Activated T-helper 2 cell treated with anti-CD3 and anti-CD28 coated beads, Interferon-gamma antibody, Interleukin-2, Interleukin-4, amounts not matched to agents 10 μg/mL and 5 μg/mL and 100 μg/mL, durations not matched to agents 14 hours and 24 hours and 36 hours (primary cell): Measurements from ENCODE around the gene NRP1. TPM values are rescaled to one million over a fixed set of nuclear protein-coding genes. Genes with fewer than 3 reads are reported as not detected.

ENCODE experiments used
- DNase-seq: peaks from one replicate; pipeline ENCODE4 v3.0.0; 2021; ENCODE audit warnings: low spot score
- H3K27ac Mint-ChIP-seq: one replicate; pipeline ENCODE4 v1.8.0; 2021; ENCODE audit warnings: mixed read lengths
- H3K27me3 Mint-ChIP-seq: one replicate; pipeline ENCODE4 v1.8.0; 2021; ENCODE audit warnings: low read depth, mixed read lengths
- H3K36me3 Mint-ChIP-seq: one replicate; pipeline ENCODE4 v1.8.0; 2021; ENCODE audit warnings: low read depth, mixed read lengths
- H3K4me1 Mint-ChIP-seq: one replicate; pipeline ENCODE4 v1.8.0; 2021; ENCODE audit warnings: low read depth, mixed read lengths
- H3K4me3 Mint-ChIP-seq: one replicate; pipeline ENCODE4 v1.8.0; 2021; ENCODE audit warnings: low read depth, mild to moderate bottlenecking, moderate library complexity, mixed read lengths
- H3K9me3 Mint-ChIP-seq: one replicate; pipeline ENCODE4 v1.8.0; 2021; ENCODE audit warnings: mixed read lengths
- intact Hi-C: fragments of 100-400 bp; cut with micrococcal nuclease; formaldehyde crosslinking; loops from one replicate; pipeline ENCODE4 v1.15.1; 2023
- total RNA-seq: library from RNA; stranded (reverse); gene quantifications from 2 replicates; pipeline ENCODE4 v1.2.3, GENCODE V29; 2022

The NRP1 gene
- total RNA-seq, 1 donor from 2014 or later = 6.1 TPM

DNA sequence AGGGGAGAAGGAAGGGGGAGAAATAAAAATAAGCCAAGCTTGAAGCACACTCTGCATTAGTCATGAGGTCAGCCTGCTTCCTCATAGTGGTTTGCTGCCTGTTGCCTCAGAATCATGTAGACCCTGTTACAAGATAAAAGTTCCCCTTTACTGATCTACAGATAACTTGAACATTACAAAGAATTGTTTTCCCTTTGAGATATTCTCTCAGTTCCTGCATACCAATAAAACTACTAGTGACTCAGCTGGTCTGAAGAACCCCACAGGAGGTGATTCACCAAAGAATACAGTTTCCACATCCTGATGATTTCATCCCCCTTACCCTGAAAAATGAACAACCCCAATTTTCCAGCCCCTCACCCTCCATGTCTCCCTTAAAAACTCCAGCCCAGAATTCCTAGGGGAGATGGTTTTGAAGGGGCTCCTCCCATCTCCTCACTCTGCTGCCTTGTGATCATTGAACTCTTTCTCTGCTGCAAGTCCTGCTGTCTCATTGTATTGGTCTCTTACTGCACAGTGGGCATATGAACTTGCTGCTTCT, 31.5 kb upstream of the NRP1 start:
- Mint-ChIP-seq H3K27ac (peak overlapping the region; percentile 83), H3K4me3 (no peak overlapping the region)
- intact Hi-C loops = loop anchor here (1.0 to 5.0 kb wide), 6 partner anchors 11 to 916 kb away; no protein-coding TSS in a partner anchor

DNA sequence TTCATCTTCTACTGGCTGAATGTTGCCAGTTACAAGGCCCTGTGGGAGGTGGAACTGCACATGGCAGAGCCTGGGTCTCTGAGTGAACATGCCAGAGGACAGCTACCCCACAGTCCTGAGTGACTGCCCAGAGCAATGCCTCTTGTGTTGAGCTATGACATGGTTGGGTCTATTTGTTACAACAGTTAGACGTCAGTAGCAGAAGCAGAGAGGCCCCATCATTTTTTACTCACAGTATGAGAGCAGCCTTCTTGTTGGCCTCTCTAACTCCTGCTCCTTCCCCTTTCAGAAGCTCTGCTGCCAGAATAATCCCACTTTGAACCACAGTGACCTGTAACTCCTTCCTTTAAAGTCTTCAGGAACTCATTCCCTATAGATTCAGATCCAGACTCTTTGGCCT, 30.8 kb upstream of the NRP1 start:
- no peaks in the 10 kb centered on the region for H3K27me3 Mint-ChIP-seq
- H3K9me3 Mint-ChIP-seq = peaks cover 46% of the 10 kb centered on the region
- intact Hi-C loops = loop anchor here (2.0 to 5.0 kb wide), 4 partner anchors 112 to 917 kb away; no protein-coding TSS in a partner anchor
- H3K36me3 Mint-ChIP-seq = peaks cover 7% of the 10 kb centered on the region
- no peak for DNase-seq
- H3K4me3 Mint-ChIP-seq = no peak overlapping the region
- peaks cover 28% of the 10 kb centered on the region for H3K4me1 Mint-ChIP-seq
- peak overlapping the region; percentile 83 for H3K27ac Mint-ChIP-seq

More for the DNA sequence above, 31.5 kb upstream of the NRP1 start:
- H3K9me3 Mint-ChIP-seq = peaks cover 45% of the 10 kb centered on the region
- H3K36me3 Mint-ChIP-seq = peaks cover 7% of the 10 kb centered on the region
- H3K27me3 Mint-ChIP-seq = no peaks in the 10 kb centered on the region
- peaks cover 29% of the 10 kb centered on the region for H3K4me1 Mint-ChIP-seq
- DNase-seq = no peak

DNA sequence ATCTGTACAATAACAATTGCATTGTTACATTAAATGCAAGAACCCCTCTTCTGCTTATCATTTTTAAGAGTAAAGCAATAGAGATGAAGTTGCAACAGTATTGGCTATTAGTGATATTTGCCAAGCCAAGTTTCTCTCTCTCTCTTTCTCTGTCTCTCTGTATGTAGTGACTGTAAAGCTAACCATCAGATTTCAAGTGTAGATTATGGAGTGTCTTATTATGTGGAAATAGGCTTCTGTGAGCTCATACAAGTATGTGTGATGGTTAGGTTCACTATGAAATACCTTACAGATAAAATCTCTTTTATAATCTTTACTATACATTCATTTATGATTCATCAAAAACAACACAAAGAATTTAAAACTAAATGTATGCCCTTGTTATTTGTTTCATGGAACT, 28.6 kb upstream of the NRP1 start:
- intact Hi-C loops = loop anchor here (1.0 to 2.0 kb wide), 2 partner anchors 14 to 28 kb away; no protein-coding TSS in a partner anchor
- H3K4me1 Mint-ChIP-seq = peaks cover 28% of the 10 kb centered on the region
- H3K27me3 Mint-ChIP-seq = no peaks in the 10 kb centered on the region
- H3K27ac Mint-ChIP-seq = peak overlapping the region; percentile 64
- peaks cover 41% of the 10 kb centered on the region for H3K9me3 Mint-ChIP-seq
- H3K4me3 Mint-ChIP-seq = no peak overlapping the region
- no peak for DNase-seq
- peaks cover 7% of the 10 kb centered on the region for H3K36me3 Mint-ChIP-seq

DNA sequence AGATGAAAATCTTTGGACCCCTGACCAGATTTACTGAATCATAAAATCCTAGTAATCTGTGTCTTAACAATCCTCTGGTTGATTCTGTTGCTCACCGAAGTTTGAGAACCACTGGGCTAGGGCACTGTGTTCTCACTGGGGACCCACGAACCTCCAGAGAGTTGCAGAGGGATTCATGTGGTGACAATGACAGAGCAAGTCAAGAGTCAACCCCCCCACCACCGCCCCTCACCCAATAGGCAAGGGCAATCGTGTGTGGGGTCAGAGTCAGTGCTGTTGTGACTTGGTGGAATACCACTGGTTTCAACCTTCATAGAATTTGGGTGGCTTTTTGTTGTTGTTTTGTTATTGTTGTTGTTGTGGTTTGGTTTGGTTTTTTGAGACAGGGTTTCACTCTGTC, 23.5 kb upstream of the NRP1 start:
- no peak for DNase-seq
- Mint-ChIP-seq H3K9me3 (peaks cover 21% of the 10 kb centered on the region), H3K27ac (no peak overlapping the region)

DNA sequence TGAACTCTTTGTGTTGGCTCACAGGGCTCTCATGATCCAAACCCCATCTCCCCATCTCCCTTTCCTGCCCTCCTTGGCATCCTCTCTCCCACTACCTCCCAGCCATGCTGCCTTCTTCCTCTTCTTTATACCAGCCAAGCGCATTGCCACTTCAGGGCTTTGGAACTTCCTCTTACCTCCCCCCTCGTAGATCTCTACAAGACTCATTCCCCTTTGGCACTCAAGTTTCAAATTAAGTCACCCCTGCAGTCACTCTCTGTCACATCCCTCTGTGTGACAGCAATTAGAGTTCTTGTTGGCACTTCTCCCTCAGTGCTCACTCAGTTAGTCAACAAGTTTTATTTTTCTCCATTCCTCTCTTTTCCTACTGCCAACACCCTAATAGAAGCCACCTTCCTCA, 20.8 kb upstream of the NRP1 start:
- Mint-ChIP-seq H3K27me3 (peaks cover 8% of the 10 kb centered on the region), H3K36me3 (no peaks in the 10 kb centered on the region), H3K27ac (no peak overlapping the region)

More for the DNA sequence above, 23.5 kb upstream of the NRP1 start:
- no peaks in the 10 kb centered on the region for H3K36me3 Mint-ChIP-seq
- no peaks in the 10 kb centered on the region for H3K27me3 Mint-ChIP-seq
- peaks cover 5% of the 10 kb centered on the region for H3K4me1 Mint-ChIP-seq
- intact Hi-C loops = no loop called here
- H3K4me3 Mint-ChIP-seq = no peak overlapping the region

DNA sequence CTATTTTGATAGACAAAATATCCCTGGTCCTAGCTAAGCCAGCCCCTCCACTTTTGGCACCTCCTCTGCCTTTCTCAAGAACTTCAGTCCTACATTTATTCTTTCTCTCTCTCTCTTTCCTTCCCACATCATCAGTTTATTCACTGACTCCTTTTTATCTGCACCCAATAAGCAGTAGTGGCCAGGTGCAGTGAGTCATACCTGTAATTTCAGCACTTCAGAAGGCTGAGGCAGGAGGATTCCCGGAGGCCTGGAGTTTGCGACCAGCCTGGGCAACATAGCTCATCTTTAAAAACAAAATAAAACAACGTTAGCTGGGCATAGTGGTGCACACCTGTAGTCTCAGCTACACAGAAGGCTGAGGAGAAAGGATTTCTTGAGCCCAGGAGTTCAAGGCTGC, 19.4 kb upstream of the NRP1 start:
- Mint-ChIP-seq H3K4me3 (no peak overlapping the region), H3K27me3 (peaks cover 9% of the 10 kb centered on the region), H3K27ac (no peak overlapping the region), H3K4me1 (peaks cover 3% of the 10 kb centered on the region), H3K9me3 (no peaks in the 10 kb centered on the region), H3K36me3 (no peaks in the 10 kb centered on the region)
- intact Hi-C loops = no loop called here
- no peak for DNase-seq

More for the DNA sequence above, 20.8 kb upstream of the NRP1 start:
- DNase-seq = no peak
- Mint-ChIP-seq H3K9me3 (peaks cover 11% of the 10 kb centered on the region), H3K4me1 (peaks cover 3% of the 10 kb centered on the region), H3K4me3 (no peak overlapping the region)
- intact Hi-C loops = no loop called here

DNA sequence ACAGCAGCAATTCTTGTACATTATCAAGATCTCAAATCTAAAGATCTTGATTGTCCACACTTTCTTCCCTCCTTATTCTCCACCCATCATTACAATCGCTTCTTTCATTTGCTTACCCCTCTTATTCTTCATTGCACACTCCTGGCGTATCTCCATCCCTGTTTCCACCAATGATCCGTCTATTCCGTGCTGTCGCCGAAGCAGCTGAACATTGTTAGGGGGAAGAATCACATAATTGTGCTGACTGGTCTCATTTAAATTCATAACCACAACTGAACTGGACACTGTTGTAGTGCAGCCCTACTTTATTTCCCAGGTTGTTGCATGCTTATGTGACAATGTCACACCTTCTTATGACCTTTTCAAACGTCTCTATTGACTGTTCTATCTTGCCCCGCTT, 18.9 kb upstream of the NRP1 start:
- no peaks in the 10 kb centered on the region for H3K9me3 Mint-ChIP-seq
- no peak overlapping the region for H3K27ac Mint-ChIP-seq
- peaks cover 3% of the 10 kb centered on the region for H3K4me1 Mint-ChIP-seq
- H3K4me3 Mint-ChIP-seq = no peak overlapping the region
- peaks cover 12% of the 10 kb centered on the region for H3K27me3 Mint-ChIP-seq
- intact Hi-C loops = no loop called here
- no peak for DNase-seq
- H3K36me3 Mint-ChIP-seq = no peaks in the 10 kb centered on the region

DNA sequence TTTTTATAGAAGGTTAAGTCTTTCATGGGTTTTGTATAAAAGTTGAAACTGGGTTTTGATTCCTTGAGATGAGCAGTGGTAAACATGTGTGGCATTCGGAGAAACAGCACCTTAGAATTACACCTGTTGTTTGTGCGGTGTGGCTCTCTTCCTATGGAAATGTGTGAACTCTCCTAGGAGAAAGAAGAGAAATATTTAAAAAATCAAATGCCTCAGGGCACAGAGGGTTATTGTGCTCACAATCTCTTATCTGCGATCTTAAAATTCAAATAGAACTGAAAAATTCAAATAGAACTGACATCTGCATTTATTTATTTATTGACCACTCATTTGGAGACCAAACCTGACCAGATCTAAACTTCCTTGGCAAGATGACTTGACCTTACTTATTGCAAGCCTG, 18.1 kb upstream of the NRP1 start:
- intact Hi-C loops = no loop called here
- H3K36me3 Mint-ChIP-seq = no peaks in the 10 kb centered on the region
- DNase-seq = no peak
- H3K9me3 Mint-ChIP-seq = no peaks in the 10 kb centered on the region
- peaks cover 12% of the 10 kb centered on the region for H3K27me3 Mint-ChIP-seq
- H3K4me3 Mint-ChIP-seq = no peak overlapping the region
- no peak overlapping the region for H3K27ac Mint-ChIP-seq
- H3K4me1 Mint-ChIP-seq = peaks cover 3% of the 10 kb centered on the region

DNA sequence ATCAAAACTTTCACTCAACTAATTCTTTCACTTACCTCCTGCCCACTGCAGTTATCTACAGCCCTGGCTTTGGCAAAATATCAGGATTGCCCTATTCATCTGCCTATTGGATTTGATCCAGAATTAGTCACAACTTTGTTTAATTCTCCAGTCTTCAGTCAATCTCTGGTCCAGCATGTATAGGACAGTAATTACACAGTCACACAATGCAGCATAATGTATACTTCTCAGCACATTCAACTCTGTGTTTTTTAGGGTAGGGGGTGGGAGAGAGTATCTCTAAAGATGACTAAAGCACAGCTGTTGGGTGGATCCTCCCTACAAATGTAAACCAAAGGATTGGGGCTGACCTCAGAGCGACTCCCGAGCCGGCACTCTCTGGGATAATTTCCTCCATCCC, 17.7 kb upstream of the NRP1 start:
- H3K4me3 Mint-ChIP-seq = no peak overlapping the region

DNA sequence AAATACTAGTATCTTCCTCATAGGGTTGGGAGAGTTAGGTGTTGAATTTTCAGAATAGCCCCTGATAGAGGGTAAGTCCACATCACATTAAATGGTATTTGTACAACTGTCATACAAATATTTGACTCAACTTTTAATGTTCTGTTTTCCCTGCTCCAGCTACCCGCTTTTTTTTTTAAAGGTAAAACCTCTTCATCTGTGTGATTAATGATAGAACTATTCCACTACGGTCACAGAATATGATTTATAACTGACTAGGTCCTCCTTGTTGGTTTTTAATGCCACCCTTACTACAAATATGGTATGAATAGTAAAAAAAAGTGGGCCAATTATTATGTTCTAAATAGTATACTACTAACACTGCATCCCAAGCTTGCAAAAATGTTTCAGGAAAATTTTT, 15.6 kb upstream of the NRP1 start:
- H3K27me3 Mint-ChIP-seq = peaks cover 21% of the 10 kb centered on the region

More for the DNA sequence above, 17.7 kb upstream of the NRP1 start:
- intact Hi-C loops = no loop called here
- DNase-seq = no peak
- no peaks in the 10 kb centered on the region for H3K36me3 Mint-ChIP-seq
- no peak overlapping the region for H3K27ac Mint-ChIP-seq
- peaks cover 3% of the 10 kb centered on the region for H3K4me1 Mint-ChIP-seq
- no peaks in the 10 kb centered on the region for H3K9me3 Mint-ChIP-seq
- peaks cover 12% of the 10 kb centered on the region for H3K27me3 Mint-ChIP-seq

DNA sequence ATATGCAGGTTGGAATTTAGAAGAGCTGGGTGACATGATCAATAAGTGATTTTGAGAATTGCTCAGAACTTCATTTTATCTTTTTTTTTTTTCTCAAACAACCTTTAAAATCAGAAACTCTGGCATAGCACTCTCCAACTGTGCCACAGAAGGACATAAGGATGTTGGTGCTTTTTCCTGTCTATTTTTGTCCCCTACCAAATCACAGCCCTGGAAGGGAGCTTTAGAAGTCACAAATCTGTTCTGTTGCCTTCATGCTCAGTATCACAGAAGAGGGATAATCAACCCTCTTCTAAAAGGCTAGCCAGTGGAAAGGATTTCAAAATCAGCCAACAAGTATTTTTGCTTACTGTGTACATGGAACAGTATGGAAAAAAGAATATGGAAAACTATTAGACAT, 14.8 kb upstream of the NRP1 start:
- Mint-ChIP-seq H3K4me1 (no peaks in the 10 kb centered on the region), H3K36me3 (no peaks in the 10 kb centered on the region), H3K4me3 (no peak overlapping the region), H3K27ac (no peak overlapping the region), H3K9me3 (peaks cover 6% of the 10 kb centered on the region), H3K27me3 (peaks cover 27% of the 10 kb centered on the region)
- intact Hi-C loops = no loop called here
- DNase-seq = no peak

More for the DNA sequence above, 15.6 kb upstream of the NRP1 start:
- no peaks in the 10 kb centered on the region for H3K9me3 Mint-ChIP-seq
- H3K4me3 Mint-ChIP-seq = no peak overlapping the region
- H3K4me1 Mint-ChIP-seq = no peaks in the 10 kb centered on the region
- H3K27ac Mint-ChIP-seq = no peak overlapping the region
- no peak for DNase-seq
- H3K36me3 Mint-ChIP-seq = no peaks in the 10 kb centered on the region
- intact Hi-C loops = no loop called here

DNA sequence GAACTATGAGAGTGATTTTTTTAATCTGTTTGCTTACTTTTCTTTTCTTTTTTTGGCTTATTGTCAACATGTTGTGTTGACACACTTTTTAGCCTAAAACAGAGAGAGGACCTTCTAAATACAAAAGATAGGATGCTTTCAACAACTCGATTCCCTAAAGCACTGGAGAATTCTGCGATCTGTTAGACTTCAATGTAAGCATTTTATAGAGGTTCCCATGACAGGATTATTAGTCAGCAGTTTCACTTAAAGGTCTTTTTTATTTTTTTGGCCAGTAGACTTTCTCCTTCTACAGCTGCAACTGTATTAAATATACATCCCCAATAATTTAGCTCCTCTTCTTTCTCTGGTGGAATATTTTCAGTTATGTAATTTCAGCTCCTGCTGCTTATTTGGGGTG, 12.7 kb upstream of the NRP1 start:
- Mint-ChIP-seq H3K4me3 (no peak overlapping the region), H3K4me1 (no peaks in the 10 kb centered on the region), H3K36me3 (no peaks in the 10 kb centered on the region), H3K27ac (no peak overlapping the region), H3K27me3 (peaks cover 35% of the 10 kb centered on the region), H3K9me3 (peaks cover 6% of the 10 kb centered on the region)
- intact Hi-C loops = no loop called here
- no peak for DNase-seq

DNA sequence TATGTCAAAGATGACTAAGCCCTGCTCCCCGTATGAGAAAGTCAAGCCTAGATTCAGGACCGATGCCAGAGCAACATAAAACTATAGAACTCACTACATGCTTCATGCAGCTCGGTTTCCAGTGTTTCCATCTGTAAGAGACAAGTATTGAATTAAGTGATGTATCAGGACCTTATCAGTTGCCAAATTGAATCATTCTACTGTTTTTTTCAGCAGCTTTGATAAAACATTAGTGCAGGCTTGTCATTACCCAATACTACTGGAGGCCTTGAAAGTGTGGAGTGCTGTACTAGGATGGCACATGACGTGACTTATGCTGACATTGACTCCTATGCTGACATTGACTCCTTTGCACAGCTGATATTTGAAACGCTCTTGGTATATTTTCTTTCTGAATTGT, 10.8 kb upstream of the NRP1 start:
- Mint-ChIP-seq H3K27me3 (peaks cover 27% of the 10 kb centered on the region), H3K4me3 (no peak overlapping the region), H3K27ac (no peak overlapping the region), H3K36me3 (no peaks in the 10 kb centered on the region), H3K4me1 (peaks cover 1% of the 10 kb centered on the region), H3K9me3 (peaks cover 6% of the 10 kb centered on the region)
- DNase-seq = no peak
- intact Hi-C loops = no loop called here

DNA sequence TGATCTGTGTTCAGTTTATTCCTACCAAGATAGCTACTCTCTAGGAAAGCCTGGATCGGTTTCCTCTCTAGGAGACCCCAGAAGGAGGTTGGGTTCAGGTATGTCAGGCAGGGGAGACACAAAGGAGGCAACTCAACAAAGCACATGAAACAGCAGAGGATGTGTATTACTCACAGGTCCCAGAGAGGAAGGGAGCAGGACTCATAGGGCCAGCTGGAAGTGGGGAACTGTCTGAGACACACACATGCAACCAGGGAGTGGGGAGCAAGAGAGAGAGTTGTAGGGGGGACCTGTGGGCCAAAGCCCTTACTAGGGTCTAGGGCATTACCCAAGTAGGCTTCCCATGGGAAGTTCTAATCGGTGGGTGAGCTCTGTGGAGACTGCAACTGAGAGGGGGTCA, 10.2 kb upstream of the NRP1 start:
- no peak overlapping the region for H3K4me3 Mint-ChIP-seq
- intact Hi-C loops = no loop called here
- peaks cover 6% of the 10 kb centered on the region for H3K9me3 Mint-ChIP-seq
- DNase-seq = no peak
- peaks cover 29% of the 10 kb centered on the region for H3K27me3 Mint-ChIP-seq
- H3K36me3 Mint-ChIP-seq = no peaks in the 10 kb centered on the region
- no peak overlapping the region for H3K27ac Mint-ChIP-seq
- peaks cover 1% of the 10 kb centered on the region for H3K4me1 Mint-ChIP-seq
